Islet precursor cell (in vitro differentiated cells): ENCODE measurements around the gene HES1.
A peak's percentile ranks its signal among the peaks of the same experiment; 100 is the strongest.
"Not testable (repeated sequence)": the region's sequence is repeated elsewhere in the genome, so short reads cannot be mapped to it uniquely, and the experiment has no call there.

Source experiments
- DNase-seq: peaks from one replicate; pipeline ENCODE4 v3.0.0-alpha.2; 2018

HES1 gene

DNA sequence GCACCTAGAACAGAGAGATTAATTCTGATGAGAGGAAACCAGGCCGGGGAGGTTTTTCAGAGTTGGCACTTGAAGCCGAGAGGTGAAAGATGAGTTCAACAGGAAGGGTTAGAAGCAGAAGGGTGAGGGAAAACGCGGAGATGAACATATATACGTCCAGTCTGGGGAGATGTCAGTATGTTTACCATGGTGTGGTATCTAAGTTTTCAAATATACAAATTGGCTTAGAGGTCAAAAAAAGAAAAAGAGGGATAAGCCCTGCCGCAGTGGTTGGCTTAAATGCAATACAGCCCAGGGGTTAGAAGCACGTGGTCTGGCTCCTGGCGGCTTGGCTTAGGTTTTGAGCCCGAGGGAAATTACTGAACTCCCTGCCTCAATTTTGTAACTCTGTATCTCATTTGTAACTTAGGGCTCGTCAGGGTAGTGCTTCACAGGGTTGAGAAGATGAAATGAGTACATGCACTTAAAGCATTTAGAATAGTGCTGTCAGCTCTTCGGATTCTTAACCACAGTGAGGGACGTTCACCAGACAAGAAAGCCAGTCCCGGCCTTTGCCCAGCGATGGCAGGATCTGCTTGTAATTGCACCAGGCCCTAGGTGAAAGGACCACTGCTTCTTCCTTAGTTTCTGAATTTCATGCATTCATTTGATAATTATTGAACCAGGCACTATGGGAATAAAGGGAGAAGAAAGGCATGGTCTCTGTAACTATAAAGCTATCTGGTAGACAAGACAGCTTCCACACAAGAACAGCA is 6.4 kb downstream of the HES1 start:
- DNase-seq: peak; percentile 83

- peak; percentile 19 for DNase-seq
Measured at GRCh38 chr3:194145702-194146101, 9.8 kb downstream of the HES1 start.

DNA sequence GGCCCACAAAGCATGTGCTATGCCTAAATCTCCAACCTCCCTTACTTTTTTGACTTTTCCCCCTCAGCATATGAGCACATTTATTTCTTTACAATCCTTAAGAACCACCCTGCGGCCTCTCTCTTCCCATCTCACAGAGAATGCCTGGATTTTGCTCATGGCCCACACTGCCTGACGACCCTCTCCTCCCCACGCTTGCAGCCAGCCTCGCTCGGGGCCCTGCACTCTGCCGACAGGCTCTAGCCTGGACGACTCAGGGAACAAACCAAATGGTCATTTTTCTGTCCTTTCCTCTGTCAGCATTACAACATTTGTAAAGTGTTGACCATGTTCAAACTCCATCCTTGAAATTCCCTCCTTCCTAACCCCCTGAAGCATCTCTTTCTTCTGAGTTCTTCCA is 11.7 kb downstream of the HES1 start:
- no peak for DNase-seq

DNA sequence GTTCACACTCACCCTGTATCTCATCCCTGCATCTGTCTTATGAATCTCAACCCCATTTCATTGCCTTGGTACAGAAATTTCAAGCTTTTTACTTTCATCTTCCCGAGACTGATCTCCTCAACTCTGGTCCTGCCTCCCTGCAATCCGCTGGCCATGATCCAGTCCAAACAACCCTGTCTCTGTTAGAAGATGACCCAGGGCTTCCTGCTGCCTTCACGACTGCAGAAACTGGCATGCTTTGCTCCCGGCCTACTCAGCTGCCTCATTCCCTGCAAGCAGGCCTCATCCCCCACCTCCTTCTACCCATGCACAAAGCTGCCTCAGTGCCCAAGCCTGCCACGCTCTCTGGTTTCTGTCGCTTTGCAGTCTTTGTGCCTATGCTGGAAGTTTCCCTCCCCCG is 12.4 kb downstream of the HES1 start:
- DNase-seq: peak; percentile 41

DNA sequence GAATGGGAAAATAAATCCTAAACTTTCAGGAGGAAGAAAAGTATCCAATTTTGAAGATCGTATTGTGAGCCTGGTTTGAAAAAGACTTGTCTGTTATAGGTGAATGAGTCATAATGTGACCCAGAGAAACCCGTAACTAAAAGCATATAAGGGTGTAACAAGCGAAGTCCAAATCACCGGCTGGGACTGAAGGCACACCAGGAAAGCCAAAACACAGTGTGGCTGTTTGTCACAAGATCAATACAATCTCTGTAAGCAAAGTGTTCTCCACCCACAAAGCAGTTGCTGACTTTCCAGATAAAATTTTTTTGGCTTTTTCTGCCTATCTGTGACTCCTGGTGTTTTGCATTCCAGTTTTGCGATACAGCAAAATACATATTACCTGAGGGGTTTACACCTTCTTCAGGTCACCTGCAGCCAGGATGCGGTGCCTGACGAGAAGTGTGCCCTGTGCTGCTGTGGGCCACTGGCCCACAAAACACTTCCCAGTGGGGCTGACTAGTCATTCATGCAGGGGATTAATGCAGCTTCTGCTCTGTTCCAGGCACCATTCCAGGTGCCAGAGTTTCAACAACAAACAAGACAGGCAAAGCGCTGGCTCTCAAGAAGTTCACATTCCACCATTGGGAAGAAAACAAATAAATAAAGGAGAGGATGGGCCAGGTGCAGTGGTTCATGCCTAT is 14.4 kb downstream of the HES1 start:
- DNase-seq: peak; percentile 48

DNA sequence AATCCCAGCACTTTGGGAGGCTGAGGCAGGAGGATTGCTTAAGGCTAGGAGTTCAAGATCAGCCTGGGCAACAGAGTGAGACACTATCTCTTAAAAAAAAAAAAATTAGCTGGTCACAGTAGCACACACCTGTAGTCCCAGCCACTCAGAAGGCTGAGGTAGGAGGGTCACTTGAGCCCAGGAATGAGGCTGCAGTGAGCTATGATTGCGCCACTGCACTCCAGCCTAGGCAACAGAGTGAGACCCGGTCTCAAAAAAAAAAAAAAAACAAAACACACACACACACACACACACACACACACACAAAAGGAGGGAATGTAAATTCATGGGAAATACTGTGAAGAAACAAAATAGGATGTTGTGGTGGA is 15.0 kb downstream of the HES1 start:
- not testable (repeated sequence) for DNase-seq

DNA sequence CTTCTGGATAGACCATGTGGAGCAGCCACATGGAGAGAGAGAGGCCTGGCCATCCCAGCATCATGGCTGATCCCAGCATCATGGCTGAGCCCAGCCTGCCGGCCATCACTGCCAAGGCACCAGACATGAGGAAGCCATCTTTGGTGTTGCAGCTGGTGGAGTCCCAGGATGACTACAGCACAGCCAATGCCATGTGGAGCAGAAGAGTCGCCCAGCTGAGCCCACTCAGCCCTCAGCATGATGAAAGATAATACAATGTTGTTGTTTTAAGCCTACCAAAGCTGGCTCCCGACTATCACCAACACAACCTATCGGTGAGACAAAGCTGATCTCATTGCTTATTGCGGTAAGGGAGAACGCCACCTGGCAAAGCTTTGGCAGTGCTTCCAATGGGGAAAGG is 18.4 kb downstream of the HES1 start:
- no peak for DNase-seq

DNA sequence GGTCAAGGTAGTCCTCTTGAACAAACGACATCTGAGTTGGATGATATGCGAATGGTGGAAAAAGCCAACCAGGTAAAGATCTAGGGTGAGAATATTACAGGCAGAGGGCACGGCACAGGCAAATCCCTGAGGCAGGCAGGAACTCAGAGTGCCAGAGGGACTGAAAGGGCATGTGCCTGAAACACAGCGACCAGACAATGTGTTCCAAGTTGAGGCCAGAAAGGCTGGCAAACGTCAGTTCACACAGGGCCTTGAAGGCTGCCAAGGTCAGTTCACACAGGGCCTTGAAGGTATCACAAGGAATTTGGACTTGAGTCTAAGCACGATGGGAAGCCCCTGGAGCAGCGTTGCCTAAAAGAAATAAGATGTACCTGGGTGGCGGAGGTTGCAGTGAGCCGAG is 20.1 kb downstream of the HES1 start:
- no peak for DNase-seq

- DNase-seq: peak; percentile 45
Measured at GRCh38 chr3:194158942-194159439, 23.0 kb downstream of the HES1 start.

DNA sequence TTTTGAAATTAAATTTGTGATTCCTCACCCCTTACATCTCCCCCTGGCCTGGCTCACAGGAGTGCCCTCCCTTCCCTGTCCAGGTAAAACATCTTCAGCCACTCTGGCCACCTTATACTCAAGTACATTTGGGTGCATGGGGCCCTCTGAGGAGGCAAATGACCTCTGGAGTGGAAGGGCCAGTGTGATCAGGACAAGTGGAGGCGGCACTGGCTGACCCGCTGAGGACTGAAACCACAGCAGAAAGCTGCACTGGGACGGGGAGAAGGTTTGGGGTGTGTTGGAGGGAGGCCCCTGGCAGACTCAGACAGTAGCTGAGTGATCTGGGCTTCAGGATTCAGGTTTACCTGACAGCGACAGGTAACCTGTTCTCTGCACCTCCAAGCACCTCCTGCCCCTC is 24.2 kb downstream of the HES1 start:
- peak; percentile 49 for DNase-seq

GRCh38 chr3:194161131-194162045 is 25.4 kb downstream of the HES1 start:
- peak; percentile 67 for DNase-seq

- DNase-seq: peak; percentile 56
Measured at GRCh38 chr3:194162070-194162678, 26.2 kb downstream of the HES1 start.

- DNase-seq: no peak
Measured at GRCh38 chr3:194162817-194163584, 27.1 kb downstream of the HES1 start.

DNA sequence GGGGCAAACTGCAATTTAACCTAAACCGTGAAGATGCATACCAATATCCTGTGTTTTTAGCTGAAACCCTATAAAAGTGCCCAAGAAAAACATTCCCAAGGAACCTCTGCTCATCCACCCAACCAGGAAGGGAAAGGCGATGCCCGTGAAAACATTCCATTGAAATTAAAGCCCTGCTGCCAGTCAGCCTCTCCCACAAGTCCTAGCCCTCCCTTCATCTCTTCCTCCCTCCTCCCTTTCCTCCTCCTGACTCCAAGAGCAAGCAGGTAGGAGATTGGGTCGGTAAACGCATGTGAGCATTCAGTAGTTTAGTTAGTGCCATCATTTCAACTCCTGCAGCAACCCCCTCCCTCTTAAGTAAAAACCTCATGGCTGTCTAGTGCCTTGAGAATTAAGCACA is 27.7 kb downstream of the HES1 start:
- DNase-seq: peak; percentile 56

DNA sequence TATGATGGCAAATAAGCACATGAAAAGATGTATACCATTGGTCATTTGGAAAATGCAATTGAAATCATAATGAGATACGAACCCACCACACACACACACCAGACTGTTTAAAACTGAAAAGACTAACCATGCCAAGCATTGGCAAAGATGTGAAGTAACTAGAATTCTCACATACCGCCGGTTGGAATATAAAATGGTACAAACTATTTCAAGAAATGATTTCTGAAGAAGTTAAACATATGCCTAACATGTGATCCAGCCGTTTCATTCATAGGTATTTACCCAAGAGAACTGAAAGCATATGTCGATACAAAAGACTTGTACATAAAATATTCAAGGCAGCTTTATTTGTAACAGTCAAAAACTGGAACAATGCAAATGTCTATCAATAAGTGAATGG is 28.9 kb downstream of the HES1 start:
- DNase-seq: no peak

GRCh38 chr3:194165271-194166018 is 29.5 kb downstream of the HES1 start:
- no peak for DNase-seq

GRCh38 chr3:194166682-194167479 is 30.9 kb downstream of the HES1 start:
- peak; percentile 57 for DNase-seq

DNA sequence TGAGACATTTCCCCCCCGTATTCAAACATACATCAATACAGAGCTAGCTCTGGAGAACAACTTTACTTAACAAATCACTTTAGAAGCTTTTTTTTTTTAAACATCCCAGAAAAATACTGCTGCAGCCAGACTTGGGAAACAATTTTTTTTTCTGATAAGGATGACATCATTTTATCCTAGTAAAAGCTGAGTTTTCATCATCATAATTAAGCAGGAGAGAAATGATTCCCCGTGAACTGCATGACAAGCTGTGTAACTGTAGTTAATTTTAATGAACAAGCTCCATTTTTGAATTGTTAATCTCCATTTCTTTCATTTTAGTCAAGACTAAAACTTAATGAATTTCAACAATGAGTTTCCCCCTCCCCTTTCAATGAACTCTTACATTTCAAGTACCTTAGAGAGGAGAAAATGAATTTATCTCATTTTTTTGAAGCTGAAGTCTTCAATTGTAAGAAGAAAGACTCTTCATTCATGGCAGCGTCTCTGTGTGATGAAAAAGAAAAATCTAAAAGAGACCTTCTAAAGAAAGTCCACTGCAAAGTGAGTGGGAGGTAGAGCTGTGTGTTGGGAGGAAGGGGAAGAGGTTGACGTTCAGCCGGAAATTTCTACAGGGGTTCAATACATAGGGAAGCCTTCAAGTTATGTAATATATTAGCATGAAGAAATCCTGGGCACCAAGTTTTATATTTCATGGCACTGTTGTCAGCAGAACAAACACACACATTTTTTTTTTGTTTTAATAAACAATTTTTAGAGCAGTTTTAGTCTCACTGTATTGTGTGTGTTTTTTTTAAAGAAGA is 31.7 kb downstream of the HES1 start:
- DNase-seq: no peak

DNA sequence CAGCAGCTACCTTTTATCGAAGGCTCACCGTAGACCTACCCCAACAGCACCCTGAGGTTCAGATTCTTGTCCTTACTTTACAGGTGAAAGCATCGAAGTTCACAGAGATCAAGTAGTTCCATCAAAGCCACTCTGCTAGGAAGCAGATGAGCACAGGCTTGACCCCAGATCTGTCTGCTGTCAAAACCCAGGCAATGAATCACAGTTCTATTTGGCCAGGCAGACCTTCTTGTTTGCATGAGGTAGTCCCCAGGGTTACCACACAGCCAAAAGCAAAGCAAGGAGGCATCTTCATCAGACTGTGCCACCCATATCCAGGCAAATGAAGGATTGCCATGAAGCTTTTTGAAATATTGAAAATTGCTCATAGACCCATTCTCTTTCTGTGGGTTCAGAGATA is 33.0 kb downstream of the HES1 start:
- DNase-seq: peak; percentile 54

GRCh38 chr3:194169595-194169994 is 33.6 kb downstream of the HES1 start:
- DNase-seq: no peak
